ENCODE data around the gene CHST10. TPM values are rescaled to one million over a fixed set of nuclear protein-coding genes. Genes with fewer than 3 reads are reported as not detected.

Gene CHST10
- total RNA-seq, 1 donor from 2014 or later: 10.1 TPM

Other genes with a start within 250 kb of the CHST10 start
- 3.4 TPM for gene LONRF2, start 95.2 kb downstream of the CHST10 start, total RNA-seq (ENCODE audit: insufficient read depth, low replicate concordance)
- gene NMS, start 52.8 kb upstream of the CHST10 start, total RNA-seq (ENCODE audit: insufficient read depth, low replicate concordance): not detected
- gene PDCL3, start 145.3 kb upstream of the CHST10 start, total RNA-seq (ENCODE audit: insufficient read depth, low replicate concordance): 14.2 TPM